OCI-LY7 (cell line): ENCODE data around the gene CANT1.

Experiments used
- EZH2phosphoT487 ChIP-seq: fragments of 200-600 bp; sonication (generic); IDR thresholded peaks from 2 replicates; pipeline ENCODE4 v1.6.1; 2018; ENCODE audit warnings: low read depth, borderline replicate concordance, mild to moderate bottlenecking, mixed run types, antibody characterized with exemption, low read length, moderate library complexity, mixed read lengths
- TF ChIP-seq, protein P1 (sequence below): fragments of 200-600 bp; sonication (generic); conservative IDR thresholded peaks from 2 replicates; pipeline ENCODE4 v1.5.1; 2014; ENCODE audit warnings: mild to moderate bottlenecking, antibody characterized with exemption, low read length, moderate library complexity, mixed read lengths

- TF ChIP-seq, protein P1, sequence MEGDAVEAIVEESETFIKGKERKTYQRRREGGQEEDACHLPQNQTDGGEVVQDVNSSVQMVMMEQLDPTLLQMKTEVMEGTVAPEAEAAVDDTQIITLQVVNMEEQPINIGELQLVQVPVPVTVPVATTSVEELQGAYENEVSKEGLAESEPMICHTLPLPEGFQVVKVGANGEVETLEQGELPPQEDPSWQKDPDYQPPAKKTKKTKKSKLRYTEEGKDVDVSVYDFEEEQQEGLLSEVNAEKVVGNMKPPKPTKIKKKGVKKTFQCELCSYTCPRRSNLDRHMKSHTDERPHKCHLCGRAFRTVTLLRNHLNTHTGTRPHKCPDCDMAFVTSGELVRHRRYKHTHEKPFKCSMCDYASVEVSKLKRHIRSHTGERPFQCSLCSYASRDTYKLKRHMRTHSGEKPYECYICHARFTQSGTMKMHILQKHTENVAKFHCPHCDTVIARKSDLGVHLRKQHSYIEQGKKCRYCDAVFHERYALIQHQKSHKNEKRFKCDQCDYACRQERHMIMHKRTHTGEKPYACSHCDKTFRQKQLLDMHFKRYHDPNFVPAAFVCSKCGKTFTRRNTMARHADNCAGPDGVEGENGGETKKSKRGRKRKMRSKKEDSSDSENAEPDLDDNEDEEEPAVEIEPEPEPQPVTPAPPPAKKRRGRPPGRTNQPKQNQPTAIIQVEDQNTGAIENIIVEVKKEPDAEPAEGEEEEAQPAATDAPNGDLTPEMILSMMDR, result no peak
- TF ChIP-seq EZH2phosphoT487, result no peak
These were observed 43.3 kb downstream of the CANT1 start for GRCh38 chr17:78966123-78966813.
